HG02870 (cell line): ENCODE results near the gene CDH4.

Experiments used
- ATAC-seq: cut with Tn5 transposase; IDR thresholded peaks from one replicate; pipeline ENCODE4 v1.9.1; 2021; ENCODE audit warnings: mild to moderate bottlenecking, moderate library complexity; ENCODE audit not compliant: unreplicated experiment

The CDH4 gene

GRCh38 chr20:61875221-61875885, 623.3 kb downstream of the CDH4 start:
- no peak for ATAC-seq

- ATAC-seq, result no peak
Measured at GRCh38 chr20:61875996-61876395, 623.9 kb downstream of the CDH4 start.

- ATAC-seq, result no peak
Measured at GRCh38 chr20:61876952-61877728, 625.1 kb downstream of the CDH4 start.

- no peak for ATAC-seq
Measured at GRCh38 chr20:61877776-61878477, 625.9 kb downstream of the CDH4 start.

GRCh38 chr20:61878478-61879302, 626.6 kb downstream of the CDH4 start:
- ATAC-seq, result no peak

GRCh38 chr20:61879303-61879620, 627.2 kb downstream of the CDH4 start:
- ATAC-seq, result no peak

- no peak for ATAC-seq
Measured at GRCh38 chr20:61879694-61880093, 627.6 kb downstream of the CDH4 start.

GRCh38 chr20:61880706-61881105, 628.6 kb downstream of the CDH4 start:
- ATAC-seq, result no peak

- no peak for ATAC-seq
Measured at GRCh38 chr20:61881416-61881815, 629.4 kb downstream of the CDH4 start.

- no peak for ATAC-seq
Measured at GRCh38 chr20:61881861-61882260, 629.8 kb downstream of the CDH4 start.

- ATAC-seq, result no peak
Measured at GRCh38 chr20:61882716-61883615, 630.9 kb downstream of the CDH4 start.

- no peak for ATAC-seq
Measured at GRCh38 chr20:61883857-61884393, 631.9 kb downstream of the CDH4 start.

GRCh38 chr20:61884571-61885389, 632.7 kb downstream of the CDH4 start:
- no peak for ATAC-seq

- no peak for ATAC-seq
Measured at GRCh38 chr20:61885759-61886715, 634.0 kb downstream of the CDH4 start.

GRCh38 chr20:61886721-61887595, 634.9 kb downstream of the CDH4 start:
- no peak for ATAC-seq

- no peak for ATAC-seq
Measured at GRCh38 chr20:61887596-61888093, 635.6 kb downstream of the CDH4 start.
